Measurements from ENCODE around the gene TMEM219. TPM values are rescaled to one million over a fixed set of nuclear protein-coding genes. Genes with fewer than 3 reads are reported as not detected.

Gene TMEM219
- total RNA-seq, 1 experiment from 2014 or later = 69.6 TPM

GRCh38 chr16:29991571-29991904 is 29.7 kb downstream of the TMEM219 start:
- peaks cover 7% of the 10 kb centered on the region; the same call in 1 of the 2 replicates for H3K4me1 Mint-ChIP-seq
- POLR2A ChIA-PET = no interaction called here
- no peak for TF ChIP-seq ZNF423 (CRISPR knock-in tag; IDR thresholded peaks at IDR 0.05)
- no peak for TF ChIP-seq FOXP4 (CRISPR knock-in tag; IDR thresholded peaks at IDR 0.05)
- TF ChIP-seq CBFB (CRISPR knock-in tag; IDR thresholded peaks at IDR 0.05; ENCODE audit: low read depth) = no peak
- TF ChIP-seq ESRRA (CRISPR knock-in tag; IDR thresholded peaks at IDR 0.05; ENCODE audit: borderline replicate concordance) = no peak
- TF ChIP-seq ZNF512 (CRISPR knock-in tag; IDR thresholded peaks at IDR 0.05; ENCODE audit: borderline replicate concordance) = no peak
- TF ChIP-seq, protein P1, sequence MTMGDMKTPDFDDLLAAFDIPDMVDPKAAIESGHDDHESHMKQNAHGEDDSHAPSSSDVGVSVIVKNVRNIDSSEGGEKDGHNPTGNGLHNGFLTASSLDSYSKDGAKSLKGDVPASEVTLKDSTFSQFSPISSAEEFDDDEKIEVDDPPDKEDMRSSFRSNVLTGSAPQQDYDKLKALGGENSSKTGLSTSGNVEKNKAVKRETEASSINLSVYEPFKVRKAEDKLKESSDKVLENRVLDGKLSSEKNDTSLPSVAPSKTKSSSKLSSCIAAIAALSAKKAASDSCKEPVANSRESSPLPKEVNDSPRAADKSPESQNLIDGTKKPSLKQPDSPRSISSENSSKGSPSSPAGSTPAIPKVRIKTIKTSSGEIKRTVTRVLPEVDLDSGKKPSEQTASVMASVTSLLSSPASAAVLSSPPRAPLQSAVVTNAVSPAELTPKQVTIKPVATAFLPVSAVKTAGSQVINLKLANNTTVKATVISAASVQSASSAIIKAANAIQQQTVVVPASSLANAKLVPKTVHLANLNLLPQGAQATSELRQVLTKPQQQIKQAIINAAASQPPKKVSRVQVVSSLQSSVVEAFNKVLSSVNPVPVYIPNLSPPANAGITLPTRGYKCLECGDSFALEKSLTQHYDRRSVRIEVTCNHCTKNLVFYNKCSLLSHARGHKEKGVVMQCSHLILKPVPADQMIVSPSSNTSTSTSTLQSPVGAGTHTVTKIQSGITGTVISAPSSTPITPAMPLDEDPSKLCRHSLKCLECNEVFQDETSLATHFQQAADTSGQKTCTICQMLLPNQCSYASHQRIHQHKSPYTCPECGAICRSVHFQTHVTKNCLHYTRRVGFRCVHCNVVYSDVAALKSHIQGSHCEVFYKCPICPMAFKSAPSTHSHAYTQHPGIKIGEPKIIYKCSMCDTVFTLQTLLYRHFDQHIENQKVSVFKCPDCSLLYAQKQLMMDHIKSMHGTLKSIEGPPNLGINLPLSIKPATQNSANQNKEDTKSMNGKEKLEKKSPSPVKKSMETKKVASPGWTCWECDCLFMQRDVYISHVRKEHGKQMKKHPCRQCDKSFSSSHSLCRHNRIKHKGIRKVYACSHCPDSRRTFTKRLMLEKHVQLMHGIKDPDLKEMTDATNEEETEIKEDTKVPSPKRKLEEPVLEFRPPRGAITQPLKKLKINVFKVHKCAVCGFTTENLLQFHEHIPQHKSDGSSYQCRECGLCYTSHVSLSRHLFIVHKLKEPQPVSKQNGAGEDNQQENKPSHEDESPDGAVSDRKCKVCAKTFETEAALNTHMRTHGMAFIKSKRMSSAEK (CRISPR knock-in tag; IDR thresholded peaks at IDR 0.05; ENCODE audit: borderline replicate concordance) = no peak
- no peak for TF ChIP-seq KAT7 (CRISPR knock-in tag; IDR thresholded peaks at IDR 0.05; ENCODE audit: borderline replicate concordance)
- TF ChIP-seq RORB (CRISPR knock-in tag; IDR thresholded peaks at IDR 0.05) = no peak
- TF ChIP-seq ZNF671 (CRISPR knock-in tag; IDR thresholded peaks at IDR 0.05) = no peak

GRCh38 chr16:29992344-29992967 is 30.6 kb downstream of the TMEM219 start:
- CTCF ChIA-PET = interaction anchor here (1.2 to 2.2 kb wide), 2 partner anchors 8 to 29 kb away, joined by 5 to 9 read pairs; no protein-coding TSS in a partner anchor
- peaks cover 21% of the 10 kb centered on the region for H3K36me3 Mint-ChIP-seq
- ATAC-seq (no peak), DNase-seq (ENCODE audit: low spot score) (no peak)
- H3K9me3 Mint-ChIP-seq = no peaks in the 10 kb centered on the region
- H3K27me3 Mint-ChIP-seq (ENCODE audit: low read depth) = no peaks in the 10 kb centered on the region
- no peak overlapping the region for H3K4me3 Mint-ChIP-seq
- H3K27ac Mint-ChIP-seq = no peak overlapping the region
- peaks cover 11% of the 10 kb centered on the region for H3K4me1 Mint-ChIP-seq
- POLR2A ChIA-PET = no interaction called here
- TF ChIP-seq IRF2 (CRISPR knock-in tag; IDR thresholded peaks at IDR 0.05; ENCODE audit: borderline replicate concordance, low read depth) (no peak), MXD4 (CRISPR knock-in tag; IDR thresholded peaks at IDR 0.05; ENCODE audit: borderline replicate concordance) (no peak), ELF4 (CRISPR knock-in tag; IDR thresholded peaks at IDR 0.05; ENCODE audit: low read depth) (no peak), ERG (CRISPR knock-in tag; IDR thresholded peaks at IDR 0.05) (no peak), ZNF317 (CRISPR knock-in tag; IDR thresholded peaks at IDR 0.05; ENCODE audit: borderline replicate concordance, low read depth) (no peak), E2F4 (CRISPR knock-in tag; IDR thresholded peaks at IDR 0.05; ENCODE audit: borderline replicate concordance, low read depth) (no peak), FOXP4 (CRISPR knock-in tag; IDR thresholded peaks at IDR 0.05) (no peak), TEAD1 (CRISPR knock-in tag; IDR thresholded peaks at IDR 0.05) (no peak)
- TF ChIP-seq, protein P2, sequence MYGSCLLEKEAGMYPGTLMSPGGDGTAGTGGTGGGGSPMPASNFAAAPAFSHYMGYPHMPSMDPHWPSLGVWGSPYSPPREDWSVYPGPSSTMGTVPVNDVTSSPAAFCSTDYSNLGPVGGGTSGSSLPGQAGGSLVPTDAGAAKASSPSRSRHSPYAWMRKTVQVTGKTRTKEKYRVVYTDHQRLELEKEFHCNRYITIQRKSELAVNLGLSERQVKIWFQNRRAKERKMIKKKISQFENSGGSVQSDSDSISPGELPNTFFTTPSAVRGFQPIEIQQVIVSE (CRISPR knock-in tag; IDR thresholded peaks at IDR 0.05; ENCODE audit: borderline replicate concordance) = no peak
- TF ChIP-seq, protein P3, sequence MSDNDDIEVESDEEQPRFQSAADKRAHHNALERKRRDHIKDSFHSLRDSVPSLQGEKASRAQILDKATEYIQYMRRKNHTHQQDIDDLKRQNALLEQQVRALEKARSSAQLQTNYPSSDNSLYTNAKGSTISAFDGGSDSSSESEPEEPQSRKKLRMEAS (CRISPR knock-in tag; IDR thresholded peaks at IDR 0.05) = no peak
- TF ChIP-seq, protein P4, sequence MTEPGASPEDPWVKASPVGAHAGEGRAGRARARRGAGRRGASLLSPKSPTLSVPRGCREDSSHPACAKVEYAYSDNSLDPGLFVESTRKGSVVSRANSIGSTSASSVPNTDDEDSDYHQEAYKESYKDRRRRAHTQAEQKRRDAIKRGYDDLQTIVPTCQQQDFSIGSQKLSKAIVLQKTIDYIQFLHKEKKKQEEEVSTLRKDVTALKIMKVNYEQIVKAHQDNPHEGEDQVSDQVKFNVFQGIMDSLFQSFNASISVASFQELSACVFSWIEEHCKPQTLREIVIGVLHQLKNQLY (CRISPR knock-in tag; IDR thresholded peaks at IDR 0.05) = no peak

More at GRCh38 chr16:29991571-29991904, 29.7 kb downstream of the TMEM219 start:
- Mint-ChIP-seq H3K27me3 (ENCODE audit: low read depth) (no peaks in the 10 kb centered on the region), H3K4me3 (no peak overlapping the region), H3K9me3 (no peaks in the 10 kb centered on the region), H3K27ac (no peak overlapping the region), H3K36me3 (peaks cover 21% of the 10 kb centered on the region)
- ATAC-seq = no peak
- no peak for DNase-seq (ENCODE audit: low spot score)
- CTCF ChIA-PET = interaction anchor here (1.0 to 2.2 kb wide), 3 partner anchors 9 to 40 kb away, joined by 4 to 9 read pairs (median 4); partner anchors contain the start of genes TAOK2 and TLCD3B
